Measurements from ENCODE around the gene EMC9.

Gene EMC9

DNA sequence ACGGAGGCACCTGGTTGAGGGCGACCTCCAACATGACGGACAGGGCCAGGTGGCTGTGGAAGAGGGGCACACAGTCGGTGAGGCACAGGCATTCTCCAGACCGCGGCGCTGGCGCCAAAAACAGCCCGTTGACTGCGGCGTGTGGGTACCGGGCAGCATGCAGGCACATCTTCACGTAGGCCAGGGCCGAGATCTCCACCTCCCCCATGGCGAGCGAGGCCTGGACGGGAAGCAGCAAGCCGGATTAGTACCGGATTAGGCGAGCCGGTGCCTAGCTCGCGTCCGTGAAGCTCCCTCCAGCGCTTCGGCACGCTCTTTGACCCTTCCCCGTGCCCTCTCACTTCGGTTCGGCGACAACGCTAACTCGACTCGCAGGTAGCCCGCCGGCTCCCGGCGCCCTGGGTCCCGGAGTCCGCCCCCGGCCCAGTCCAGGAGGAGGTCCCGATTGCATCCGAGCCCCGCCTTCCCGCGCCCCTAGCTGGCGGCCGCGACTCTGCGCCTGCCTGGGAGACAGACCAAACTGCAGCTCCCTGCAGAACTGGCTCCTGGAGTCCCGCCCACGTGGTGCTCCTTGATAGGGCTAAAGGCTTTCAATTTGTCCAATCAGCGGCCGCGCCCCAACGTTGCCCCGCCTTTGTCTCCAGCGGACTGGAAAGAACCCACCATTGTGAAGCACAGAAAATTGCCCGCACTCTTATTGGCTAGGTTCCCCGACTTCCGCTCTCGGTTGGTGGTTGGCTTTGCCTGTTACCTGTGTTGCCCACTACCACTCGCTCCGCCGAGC, at the start of gene EMC9:
Gene EMC9, minus strand, starts transcription at position 495 of the 784 bp plus-strand sequence. Its CDS starts 287 bp downstream, at position 208.
- DNase-seq (ENCODE audit: low read depth) = peak; percentile 99
- peak; percentile 34 for TF ChIP-seq CTCF (IDR thresholded peaks at IDR 0.05; ENCODE audit: low read depth, low read length, missing control alignments)
- peak within 1 kb of the TSS; percentile 70 for H3K4me3 ChIP-seq (ENCODE audit: low read depth, low read length)

- TF ChIP-seq CTCF (IDR thresholded peaks at IDR 0.05; ENCODE audit: low read depth, low read length, missing control alignments) = no peak
- no peak overlapping the region for H3K4me3 ChIP-seq (ENCODE audit: low read depth, low read length)
- no peak for DNase-seq (ENCODE audit: low read depth)
Observed at GRCh38 chr14:24190416-24190815, 49.0 kb upstream of the EMC9 start.

DNA sequence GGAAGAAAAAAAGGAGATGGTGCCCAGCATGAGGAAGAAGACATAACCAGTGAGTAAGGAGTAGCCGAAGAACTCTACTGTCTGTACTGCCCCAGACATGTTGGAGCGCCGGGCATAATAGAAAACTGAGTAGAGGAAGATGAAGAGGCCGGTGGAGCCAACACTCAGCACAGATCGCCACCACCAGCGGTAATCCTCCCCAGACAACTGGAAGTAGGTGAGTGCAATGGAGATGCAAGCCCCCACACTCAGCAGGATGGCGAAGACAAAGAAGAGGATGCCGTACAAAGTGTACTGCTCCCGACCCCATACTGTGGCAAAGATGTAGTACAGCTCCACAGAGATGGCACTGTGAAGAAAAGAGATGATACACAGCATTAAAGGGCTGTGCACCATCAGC, 48.1 kb upstream of the EMC9 start:
- no peak for TF ChIP-seq CTCF (IDR thresholded peaks at IDR 0.05; ENCODE audit: low read depth, low read length, missing control alignments)
- no peak for DNase-seq (ENCODE audit: low read depth)
- no peak overlapping the region for H3K4me3 ChIP-seq (ENCODE audit: low read depth, low read length)

DNA sequence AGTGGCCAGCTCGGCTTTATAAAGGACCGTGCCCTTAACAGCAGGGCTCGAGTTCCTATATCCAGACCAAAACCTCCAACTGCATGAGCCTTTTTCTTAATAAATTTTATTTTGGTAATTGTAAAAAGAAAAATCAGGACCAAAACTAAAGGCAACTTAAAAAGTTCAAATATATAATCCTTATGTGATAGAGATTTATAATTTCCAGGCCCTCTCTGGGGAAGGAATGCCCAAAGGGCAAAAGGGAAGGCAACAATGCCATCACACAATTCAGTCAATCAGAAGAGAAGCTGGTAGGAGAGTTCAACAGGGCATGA, 47.6 kb upstream of the EMC9 start:
- DNase-seq (ENCODE audit: low read depth) = no peak
- TF ChIP-seq CTCF (IDR thresholded peaks at IDR 0.05; ENCODE audit: low read depth, low read length, missing control alignments) = no peak
- H3K4me3 ChIP-seq (ENCODE audit: low read depth, low read length) = peak overlapping the region; percentile 83

- TF ChIP-seq CTCF (IDR thresholded peaks at IDR 0.05; ENCODE audit: low read depth, low read length, missing control alignments) = no peak
- peak; percentile 97 for DNase-seq (ENCODE audit: low read depth)
Observed at GRCh38 chr14:24188251-24189058, 47.1 kb upstream of the EMC9 start, which contains the start of gene IPO4. Gene IPO4, minus strand, starts transcription at chr14:24188816. Its CDS starts 29 bp downstream, at chr14:24188787.

DNA sequence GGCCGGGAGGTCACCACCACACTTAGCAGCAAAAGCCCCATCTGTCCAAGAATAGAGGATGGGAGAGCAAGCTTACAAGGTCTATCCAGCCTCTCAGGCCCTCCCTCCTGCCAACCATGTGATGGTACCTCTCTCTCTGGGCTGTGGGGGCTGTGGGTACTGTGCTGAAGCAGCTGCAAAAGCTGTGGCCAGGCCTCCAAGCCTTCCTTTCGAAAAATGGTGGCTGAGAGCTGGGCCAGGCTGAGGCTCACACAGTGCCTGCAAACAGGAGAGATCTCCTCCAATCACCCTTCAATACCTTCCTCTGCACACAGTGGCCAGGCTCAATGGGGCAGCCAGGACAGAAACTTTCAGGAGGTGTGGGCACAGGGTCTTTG, 46.1 kb upstream of the EMC9 start:
- H3K4me3 ChIP-seq (ENCODE audit: low read depth, low read length) = peak overlapping the region; percentile 83
- no peak for DNase-seq (ENCODE audit: low read depth)
- no peak for TF ChIP-seq CTCF (IDR thresholded peaks at IDR 0.05; ENCODE audit: low read depth, low read length, missing control alignments)

More at GRCh38 chr14:24188251-24189058, 47.1 kb upstream of the EMC9 start, which contains the start of gene IPO4:
- peak within 1 kb of the TSS; percentile 83 for H3K4me3 ChIP-seq (ENCODE audit: low read depth, low read length)

Data from GM12864 (cell line).